NCI-H524 treated with DMSO at 0.1 percent for 48 hours (cell line): ENCODE measurements around the gene BTG3.

Source experiments
- DNase-seq: peaks from one replicate; lab custom pipeline; 2025; lab: John Stamatoyannopoulos, UW

BTG3 gene

GRCh38 chr21:17585875-17586450 is 26.7 kb downstream of the BTG3 start:
- peak; percentile 4 for DNase-seq

- DNase-seq: no peak
Measured at GRCh38 chr21:17583898-17584297, 28.8 kb downstream of the BTG3 start.

GRCh38 chr21:17580319-17580718 is 32.4 kb downstream of the BTG3 start:
- no peak for DNase-seq

- no peak for DNase-seq
Measured at GRCh38 chr21:17578876-17579275, 33.8 kb downstream of the BTG3 start.

- no peak for DNase-seq
Measured at GRCh38 chr21:17578162-17578561, 34.5 kb downstream of the BTG3 start.

GRCh38 chr21:17577701-17578100 is 35.0 kb downstream of the BTG3 start:
- no peak for DNase-seq

- DNase-seq: no peak
Measured at GRCh38 chr21:17576080-17576835, 36.4 kb downstream of the BTG3 start.

- no peak for DNase-seq
Measured at GRCh38 chr21:17575076-17575475, 37.6 kb downstream of the BTG3 start.

GRCh38 chr21:17572431-17572830 is 40.3 kb downstream of the BTG3 start:
- no peak for DNase-seq

- no peak for DNase-seq
Measured at GRCh38 chr21:17570786-17571185, 41.9 kb downstream of the BTG3 start.

- DNase-seq: no peak
Measured at GRCh38 chr21:17560377-17561025, 52.2 kb downstream of the BTG3 start.

- DNase-seq: no peak
Measured at GRCh38 chr21:17554679-17555465, 57.8 kb downstream of the BTG3 start.

GRCh38 chr21:17554120-17554519 is 58.6 kb downstream of the BTG3 start:
- no peak for DNase-seq

GRCh38 chr21:17552410-17552809 is 60.3 kb downstream of the BTG3 start:
- no peak for DNase-seq

GRCh38 chr21:17550671-17551308 is 61.9 kb downstream of the BTG3 start:
- no peak for DNase-seq

- DNase-seq: no peak
Measured at GRCh38 chr21:17548262-17548661, 64.4 kb downstream of the BTG3 start.

- DNase-seq: no peak
Measured at GRCh38 chr21:17545007-17545406, 67.7 kb downstream of the BTG3 start.
